GM19397 (cell line): ENCODE measurements around the gene KANSL1.

ENCODE experiments used
- ATAC-seq: cut with Tn5 transposase; IDR thresholded peaks from one replicate; pipeline ENCODE4 v1.9.1; 2021; ENCODE audit warnings: mild to moderate bottlenecking, moderate library complexity; ENCODE audit not compliant: unreplicated experiment

KANSL1 gene

GRCh38 chr17:46167826-46168569, 25.2 kb downstream of the KANSL1 start:
- ATAC-seq: no peak

DNA sequence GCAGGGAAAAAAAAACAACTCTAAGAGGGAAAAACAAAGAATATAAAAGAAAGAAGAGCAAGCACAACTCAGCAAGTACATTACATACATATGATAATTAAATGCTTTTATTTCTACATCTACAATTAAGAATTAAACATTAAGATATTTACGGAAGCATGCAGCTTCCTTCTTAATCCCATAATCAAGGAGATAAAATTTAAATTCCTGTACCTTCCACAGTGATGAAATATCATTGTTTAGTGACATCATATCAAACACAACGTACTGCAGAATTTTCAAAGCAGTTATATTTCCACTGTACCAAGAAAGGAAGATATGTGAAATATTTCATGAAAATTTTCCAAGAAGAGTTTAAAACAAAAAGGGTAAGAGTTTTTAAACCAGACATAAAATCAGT, 26.0 kb downstream of the KANSL1 start:
- no peak for ATAC-seq

- no peak for ATAC-seq
Measured at GRCh38 chr17:46166692-46167249, 26.5 kb downstream of the KANSL1 start.

DNA sequence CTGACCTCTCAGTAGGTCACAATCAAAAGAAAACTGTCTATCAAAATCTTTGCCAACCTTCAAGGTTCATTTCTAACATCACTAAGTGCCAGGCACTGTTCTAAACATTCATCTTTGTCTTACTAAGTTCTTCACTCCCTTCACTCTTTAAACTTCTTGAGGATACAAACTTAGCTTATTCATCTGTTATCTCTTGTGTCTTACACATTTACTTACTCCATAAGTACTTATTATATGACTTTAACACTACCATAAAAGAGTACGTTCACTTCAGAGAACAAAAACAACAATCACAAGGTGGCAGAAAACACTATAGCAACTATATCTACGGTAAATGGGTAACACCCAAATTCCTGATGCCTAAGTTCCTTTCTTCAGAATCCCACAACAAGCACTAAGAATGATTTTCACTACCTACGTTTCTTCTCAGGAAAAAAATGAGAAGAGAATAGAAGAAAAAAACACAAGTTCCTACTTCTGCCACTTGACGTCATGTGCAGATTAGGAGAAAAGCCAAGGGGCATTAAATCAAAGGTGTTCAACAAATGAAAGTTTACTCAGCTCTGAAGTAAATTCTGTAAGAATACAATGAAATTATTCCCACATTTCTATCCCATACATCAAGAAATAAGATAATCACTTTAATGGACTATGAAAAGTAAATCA, 29.2 kb downstream of the KANSL1 start:
- ATAC-seq: no peak

DNA sequence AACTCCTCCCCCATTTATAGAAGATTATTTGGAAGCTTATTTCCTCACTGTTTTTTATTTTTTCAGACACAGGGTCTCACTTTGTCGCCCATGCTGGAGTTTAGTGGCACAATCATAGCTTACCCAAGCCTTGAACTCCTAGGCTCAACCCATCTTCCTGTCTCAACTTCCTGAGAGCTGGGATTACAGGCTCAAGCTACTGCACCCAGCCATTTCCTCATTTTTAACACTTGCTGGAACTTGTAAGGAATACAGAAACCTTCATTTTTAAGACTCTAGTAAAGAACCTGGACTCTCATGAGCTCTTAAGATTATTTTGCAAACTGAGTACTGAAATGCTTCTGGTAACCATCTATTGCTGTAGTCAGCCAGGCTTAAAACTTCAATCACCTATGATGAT, 29.9 kb downstream of the KANSL1 start:
- no peak for ATAC-seq

- no peak for ATAC-seq
Measured at GRCh38 chr17:46162866-46163265, 30.4 kb downstream of the KANSL1 start.

- ATAC-seq: no peak
Measured at GRCh38 chr17:46160169-46160568, 33.1 kb downstream of the KANSL1 start.

GRCh38 chr17:46159686-46160085, 33.5 kb downstream of the KANSL1 start:
- ATAC-seq: no peak

- ATAC-seq: no peak
Measured at GRCh38 chr17:46158323-46159296, 34.6 kb downstream of the KANSL1 start.

DNA sequence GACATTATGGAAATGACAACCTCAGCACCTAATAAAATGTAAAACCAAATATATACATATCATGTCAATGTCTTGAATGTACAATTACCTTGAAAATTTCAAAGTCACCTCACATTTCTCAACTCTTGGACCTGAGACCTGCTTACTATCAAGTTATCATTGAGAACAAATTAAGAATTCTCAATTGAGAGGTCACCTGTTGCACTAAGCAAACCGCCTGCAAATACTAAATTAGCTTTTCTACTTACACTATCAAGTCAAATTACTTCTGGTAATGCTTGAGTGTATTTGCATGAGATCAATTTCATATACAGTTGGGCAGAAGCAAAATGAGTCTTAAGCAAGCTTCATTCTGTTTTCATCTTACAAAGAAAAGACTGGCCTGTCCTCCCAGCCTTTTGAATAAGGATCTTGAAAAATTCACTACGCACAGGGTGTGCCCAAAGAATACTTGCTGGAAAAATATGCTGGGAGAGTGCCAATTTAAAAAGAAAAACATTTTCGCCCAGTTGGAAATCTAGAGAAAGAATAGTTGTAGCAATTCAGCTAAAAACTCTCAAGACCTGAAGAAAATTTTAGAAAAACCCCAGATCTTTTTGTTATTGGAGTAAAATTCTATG, 35.7 kb downstream of the KANSL1 start:
- no peak for ATAC-seq

DNA sequence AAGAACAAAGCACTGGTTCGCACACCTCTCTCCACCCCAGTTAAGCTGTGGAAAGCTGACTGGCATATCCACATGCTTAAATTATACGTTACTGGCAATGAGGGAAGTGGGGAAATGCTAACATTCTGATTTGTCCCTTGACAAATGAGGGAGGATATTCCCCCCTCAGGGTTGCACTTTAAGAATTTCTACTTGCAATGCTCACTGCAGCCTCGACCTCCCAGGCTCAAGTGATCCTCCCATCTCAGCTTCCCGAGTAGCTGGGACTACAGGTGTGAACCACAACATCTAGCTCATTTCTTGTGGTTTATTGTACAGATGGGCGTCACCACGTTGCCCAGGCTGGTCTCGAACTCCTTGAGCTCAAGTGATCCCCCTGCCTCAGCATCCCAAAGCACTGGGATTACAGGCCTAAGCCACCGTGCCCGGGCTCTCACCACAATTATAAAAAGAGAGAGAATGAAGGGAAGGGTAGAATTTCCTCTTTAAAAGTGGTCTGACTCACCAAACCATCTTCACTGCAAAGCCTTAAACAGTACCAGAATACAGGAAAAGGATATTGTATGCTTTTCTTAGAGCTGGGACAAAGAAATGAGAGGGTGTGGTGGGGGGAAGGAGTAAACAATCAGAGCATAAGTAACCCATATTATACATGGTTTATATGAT, 38.9 kb downstream of the KANSL1 start:
- no peak for ATAC-seq

DNA sequence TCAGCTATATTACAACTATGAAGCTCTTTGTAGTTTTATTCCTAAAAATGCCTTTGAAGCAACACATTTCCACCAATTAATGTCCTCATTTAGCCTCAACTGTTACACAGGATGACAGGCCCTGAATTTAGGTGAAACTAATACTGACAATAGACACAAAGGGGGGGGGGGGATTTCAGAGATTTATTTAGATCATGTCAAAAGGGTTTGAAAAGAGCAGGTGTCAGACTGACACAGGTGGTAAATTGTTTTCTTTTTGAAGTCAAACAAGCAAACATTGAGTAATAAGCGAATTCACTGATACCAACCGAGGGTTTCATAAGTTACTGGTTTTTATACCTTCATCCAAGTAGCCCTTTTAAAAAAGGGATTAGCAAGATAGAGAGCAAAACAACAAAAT, 40.8 kb downstream of the KANSL1 start:
- ATAC-seq: no peak

DNA sequence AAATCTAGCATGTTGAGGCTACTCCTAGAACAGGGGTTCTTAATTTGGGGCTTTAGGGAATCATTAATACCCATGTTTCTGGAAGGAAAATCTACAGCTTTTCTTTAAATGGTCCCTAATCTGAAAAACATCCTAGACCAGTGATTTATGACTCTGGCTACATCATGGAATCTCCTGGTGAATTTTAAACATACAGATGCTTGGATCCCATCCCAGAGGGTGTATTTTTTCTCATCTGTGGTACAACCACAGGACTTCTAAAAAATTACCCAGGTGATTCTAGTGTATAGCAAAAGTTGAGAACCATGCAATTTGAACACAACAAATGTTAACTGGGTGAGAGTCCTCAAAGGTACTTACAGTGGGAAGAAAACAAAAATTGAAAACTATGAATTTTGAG, 41.5 kb downstream of the KANSL1 start:
- ATAC-seq: no peak

GRCh38 chr17:46150216-46150963, 42.8 kb downstream of the KANSL1 start:
- no peak for ATAC-seq

- no peak for ATAC-seq
Measured at GRCh38 chr17:46148247-46148646, 45.0 kb downstream of the KANSL1 start.

GRCh38 chr17:46147296-46147695, 45.9 kb downstream of the KANSL1 start:
- ATAC-seq: no peak

DNA sequence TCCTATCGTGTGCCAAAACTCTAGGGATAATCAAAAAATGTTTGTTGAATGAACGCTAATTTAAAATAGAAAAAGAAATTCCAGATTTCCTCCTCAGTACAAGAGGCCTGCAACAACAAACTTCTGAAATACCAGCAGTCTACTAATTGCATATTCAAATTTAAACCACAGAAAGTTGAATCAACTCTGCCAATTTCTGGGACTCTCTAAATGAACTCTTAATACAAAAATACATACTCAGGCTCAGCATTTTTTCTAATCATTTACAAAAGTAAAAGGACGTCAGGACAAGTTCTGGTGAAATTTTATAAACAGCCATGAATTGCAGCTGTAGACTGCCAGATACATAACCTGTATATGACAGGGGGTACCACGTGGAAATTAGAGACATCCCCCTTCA, 49.0 kb downstream of the KANSL1 start:
- no peak for ATAC-seq

- ATAC-seq: no peak
Measured at GRCh38 chr17:46143827-46144236, 49.4 kb downstream of the KANSL1 start.

- ATAC-seq: no peak
Measured at GRCh38 chr17:46141645-46142044, 51.6 kb downstream of the KANSL1 start.
